ENCODE results near the gene C1orf174. TPM values are rescaled to one million over a fixed set of nuclear protein-coding genes. Genes with fewer than 3 reads are reported as not detected.

Gene C1orf174
- total RNA-seq, 1 donor from 2014 or later: 45.3 TPM

DNA sequence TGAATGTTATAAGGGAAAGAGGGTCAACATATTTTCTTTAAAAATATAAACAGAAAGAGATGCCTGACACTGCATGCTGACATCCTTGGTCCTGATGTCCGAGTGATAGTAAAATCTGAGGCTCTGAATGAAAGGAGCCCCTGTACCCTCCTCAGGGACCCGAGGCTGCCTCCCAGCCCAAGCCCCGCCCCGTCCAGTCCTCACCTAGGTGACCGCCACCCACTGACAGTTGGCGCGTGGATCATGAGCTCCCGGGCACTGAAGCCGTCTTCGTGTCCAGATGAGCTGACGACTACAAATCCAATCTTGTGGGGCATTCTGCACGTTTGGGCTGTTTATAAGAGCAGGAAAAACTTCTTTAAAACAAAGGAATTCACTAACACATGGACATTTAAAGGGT is 48.0 kb downstream of the C1orf174 start:
- Histone ChIP-seq H3K27me3 (ENCODE audit: control insufficient read depth, insufficient read depth, low read length) (no peaks in the 10 kb centered on the region), H3K4me3 (ENCODE audit: low read depth, low read length) (no peak overlapping the region), H3K36me3 (ENCODE audit: control insufficient read depth, insufficient read depth, low read length) (peaks cover 7% of the 10 kb centered on the region)
- FAIRE-seq (no peak), DNase-seq (ENCODE audit: low read depth) (no peak)
- TF ChIP-seq, protein P1, sequence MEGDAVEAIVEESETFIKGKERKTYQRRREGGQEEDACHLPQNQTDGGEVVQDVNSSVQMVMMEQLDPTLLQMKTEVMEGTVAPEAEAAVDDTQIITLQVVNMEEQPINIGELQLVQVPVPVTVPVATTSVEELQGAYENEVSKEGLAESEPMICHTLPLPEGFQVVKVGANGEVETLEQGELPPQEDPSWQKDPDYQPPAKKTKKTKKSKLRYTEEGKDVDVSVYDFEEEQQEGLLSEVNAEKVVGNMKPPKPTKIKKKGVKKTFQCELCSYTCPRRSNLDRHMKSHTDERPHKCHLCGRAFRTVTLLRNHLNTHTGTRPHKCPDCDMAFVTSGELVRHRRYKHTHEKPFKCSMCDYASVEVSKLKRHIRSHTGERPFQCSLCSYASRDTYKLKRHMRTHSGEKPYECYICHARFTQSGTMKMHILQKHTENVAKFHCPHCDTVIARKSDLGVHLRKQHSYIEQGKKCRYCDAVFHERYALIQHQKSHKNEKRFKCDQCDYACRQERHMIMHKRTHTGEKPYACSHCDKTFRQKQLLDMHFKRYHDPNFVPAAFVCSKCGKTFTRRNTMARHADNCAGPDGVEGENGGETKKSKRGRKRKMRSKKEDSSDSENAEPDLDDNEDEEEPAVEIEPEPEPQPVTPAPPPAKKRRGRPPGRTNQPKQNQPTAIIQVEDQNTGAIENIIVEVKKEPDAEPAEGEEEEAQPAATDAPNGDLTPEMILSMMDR (IDR thresholded peaks at IDR 0.05; ENCODE audit: insufficient read depth, low read length, severe bottlenecking): no peak

GRCh38 chr1:3851292-3851691 is 48.8 kb downstream of the C1orf174 start:
- DNase-seq (ENCODE audit: low read depth) (no peak), FAIRE-seq (no peak)
- TF ChIP-seq, protein P1 (IDR thresholded peaks at IDR 0.05; ENCODE audit: insufficient read depth, low read length, severe bottlenecking): no peak
- Histone ChIP-seq H3K4me3 (ENCODE audit: low read depth, low read length) (no peak overlapping the region), H3K27me3 (ENCODE audit: control insufficient read depth, insufficient read depth, low read length) (no peaks in the 10 kb centered on the region), H3K36me3 (ENCODE audit: control insufficient read depth, insufficient read depth, low read length) (peaks cover 7% of the 10 kb centered on the region)

- H3K36me3 ChIP-seq (ENCODE audit: control insufficient read depth, insufficient read depth, low read length): peaks cover 7% of the 10 kb centered on the region
- H3K4me3 ChIP-seq (ENCODE audit: low read depth, low read length): no peak overlapping the region
- no peaks in the 10 kb centered on the region for H3K27me3 ChIP-seq (ENCODE audit: control insufficient read depth, insufficient read depth, low read length)
- FAIRE-seq (no peak), DNase-seq (ENCODE audit: low read depth) (no peak)
- TF ChIP-seq, protein P1 (IDR thresholded peaks at IDR 0.05; ENCODE audit: insufficient read depth, low read length, severe bottlenecking): no peak
These were observed 49.2 kb downstream of the C1orf174 start for GRCh38 chr1:3850857-3851256.

DNA sequence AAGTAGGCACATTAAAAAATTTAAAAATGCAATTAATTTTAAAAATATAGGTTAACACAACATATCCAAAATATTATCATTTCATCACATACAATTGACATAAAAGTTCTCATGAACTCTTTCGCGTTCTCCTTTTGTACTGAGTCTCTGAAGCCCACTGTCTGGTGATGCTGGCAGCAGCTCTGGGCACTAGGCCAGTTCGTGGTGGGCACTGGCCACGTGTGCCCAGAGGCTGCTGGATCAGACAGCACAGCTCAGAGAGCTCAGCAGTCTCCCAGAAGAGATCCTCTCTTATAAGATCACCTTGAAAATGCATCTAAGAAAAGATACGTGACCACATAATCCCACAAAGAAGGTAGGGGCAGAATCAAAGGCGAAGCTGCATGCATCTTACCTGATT is 53.0 kb downstream of the C1orf174 start:
- no peak for DNase-seq (ENCODE audit: low read depth)
- no peak overlapping the region for H3K4me3 ChIP-seq (ENCODE audit: low read depth, low read length)
- FAIRE-seq: no peak
- TF ChIP-seq, protein P1 (IDR thresholded peaks at IDR 0.05; ENCODE audit: insufficient read depth, low read length, severe bottlenecking): no peak
- H3K36me3 ChIP-seq (ENCODE audit: control insufficient read depth, insufficient read depth, low read length): peaks cover 14% of the 10 kb centered on the region
- H3K27me3 ChIP-seq (ENCODE audit: control insufficient read depth, insufficient read depth, low read length): no peaks in the 10 kb centered on the region

DNA sequence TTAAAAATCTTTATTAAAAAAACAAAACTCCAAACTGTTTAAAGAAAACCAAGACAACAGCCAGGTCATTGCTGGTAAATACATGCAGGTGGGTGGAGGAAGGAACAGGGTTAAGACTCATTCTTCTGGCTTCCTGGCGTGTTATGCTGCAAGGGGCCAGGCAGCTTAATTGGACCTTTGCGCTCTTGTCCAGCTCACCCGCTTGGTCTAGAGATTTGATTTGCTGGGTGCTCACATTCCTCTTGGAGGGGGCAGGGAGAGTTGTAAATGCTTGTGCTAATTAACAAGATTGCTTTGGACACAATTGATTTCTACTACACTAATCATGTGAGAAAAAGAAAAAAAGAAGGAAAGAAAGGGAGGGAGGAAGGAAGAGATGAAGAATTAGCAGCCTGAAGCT is 53.5 kb downstream of the C1orf174 start:
- DNase-seq (ENCODE audit: low read depth) (no peak), FAIRE-seq (no peak)
- Histone ChIP-seq H3K4me3 (ENCODE audit: low read depth, low read length) (no peak overlapping the region), H3K27me3 (ENCODE audit: control insufficient read depth, insufficient read depth, low read length) (no peaks in the 10 kb centered on the region), H3K36me3 (ENCODE audit: control insufficient read depth, insufficient read depth, low read length) (peaks cover 14% of the 10 kb centered on the region)
- TF ChIP-seq, protein P1 (IDR thresholded peaks at IDR 0.05; ENCODE audit: insufficient read depth, low read length, severe bottlenecking): no peak

DNA sequence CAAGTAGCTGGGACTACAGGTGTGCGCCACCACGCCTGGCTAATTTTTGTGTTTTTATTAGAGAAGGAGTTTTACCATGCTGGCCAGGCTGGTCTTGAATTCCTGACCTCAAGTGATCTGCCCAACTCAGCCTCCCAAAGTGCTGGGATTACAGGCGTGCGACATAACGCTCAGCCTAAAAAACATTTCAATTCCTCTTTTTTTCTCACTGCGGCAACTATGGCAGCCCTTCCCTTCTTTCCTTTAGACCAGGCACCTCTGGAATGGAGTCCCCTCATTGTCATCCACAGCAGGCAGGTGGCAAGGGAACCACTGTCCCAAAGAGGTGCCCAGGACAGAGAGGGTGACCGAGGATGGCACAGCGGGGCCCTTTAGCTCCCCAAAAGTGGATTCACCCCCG is 57.2 kb downstream of the C1orf174 start:
- FAIRE-seq (no peak), DNase-seq (ENCODE audit: low read depth) (no peak)
- H3K27me3 ChIP-seq (ENCODE audit: control insufficient read depth, insufficient read depth, low read length): no peaks in the 10 kb centered on the region
- TF ChIP-seq, protein P1 (IDR thresholded peaks at IDR 0.05; ENCODE audit: insufficient read depth, low read length, severe bottlenecking): no peak
- H3K4me3 ChIP-seq (ENCODE audit: low read depth, low read length): no peak overlapping the region
- H3K36me3 ChIP-seq (ENCODE audit: control insufficient read depth, insufficient read depth, low read length): peaks cover 15% of the 10 kb centered on the region

Measured in bronchial epithelial cell (primary cell).